ENCODE measurements around the gene ZBED6.

- TF ChIP-seq POLR2A (IDR thresholded peaks at IDR 0.05) (no peak), CTCF (IDR thresholded peaks at IDR 0.05 in 8 of 11, conservative IDR thresholded peaks at IDR 0.05 in 3 of 11) (no peak), POLR2AphosphoS5 (IDR thresholded peaks at IDR 0.05) (no peak)
Measured at GRCh38 chr1:203763505-203763904, 31.9 kb upstream of the ZBED6 start.

All from spleen (tissue), 7 donors.